Brain pericyte (primary cell): ENCODE data around the gene BLCAP.
"Not testable (repeated sequence)": the region's sequence is repeated elsewhere in the genome, so short reads cannot be mapped to it uniquely, and the experiment has no call there.

Experiments
- DNase-seq: peaks from one replicate; pipeline ENCODE4 v3.0.0-alpha.2; 2012; ENCODE audit warnings: low read depth, low spot score

Gene BLCAP

GRCh38 chr20:37484331-37484730, 43.3 kb downstream of the BLCAP start:
- DNase-seq = no peak

- no peak for DNase-seq
Measured at GRCh38 chr20:37481610-37482009, 46.1 kb downstream of the BLCAP start.

- DNase-seq = no peak
Measured at GRCh38 chr20:37480919-37481318, 46.8 kb downstream of the BLCAP start.

DNA sequence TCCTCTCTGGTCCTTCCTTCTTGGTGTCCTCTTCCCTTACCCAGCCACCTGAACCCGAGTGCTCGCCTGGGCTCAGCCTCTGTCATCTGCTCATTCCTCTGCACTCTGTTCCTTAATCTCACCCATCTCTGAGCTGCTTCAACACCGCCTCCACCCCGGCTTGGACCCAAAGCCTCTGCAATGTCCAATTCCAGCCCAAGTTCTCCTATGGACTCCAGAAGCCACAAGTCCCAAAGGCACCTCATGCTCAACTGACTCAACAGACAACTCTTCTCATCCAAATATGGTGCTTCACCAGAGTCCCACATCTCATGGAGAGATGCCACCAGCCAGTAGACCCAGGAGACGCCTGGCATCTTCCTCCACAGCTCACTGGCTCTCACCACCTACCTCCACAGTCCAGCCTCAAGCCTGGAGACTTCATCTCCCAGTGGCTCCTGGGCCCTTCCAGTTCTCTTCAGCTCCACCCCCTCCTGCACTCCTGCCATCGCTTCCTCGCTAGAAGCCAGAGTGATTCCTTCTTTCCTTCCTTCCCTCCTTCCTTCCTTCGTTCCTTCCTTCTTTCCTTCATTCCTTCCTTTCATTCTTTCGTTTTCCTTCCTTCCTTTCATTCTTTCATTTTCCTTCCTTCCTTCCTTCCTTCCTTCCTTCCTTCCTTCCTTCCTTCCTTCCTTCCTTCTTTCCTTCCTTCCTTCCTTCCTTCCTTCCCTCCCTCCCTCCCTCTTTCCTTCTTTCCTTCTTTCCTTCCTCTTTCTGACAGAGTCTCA, 47.6 kb downstream of the BLCAP start:
- DNase-seq = no peak

DNA sequence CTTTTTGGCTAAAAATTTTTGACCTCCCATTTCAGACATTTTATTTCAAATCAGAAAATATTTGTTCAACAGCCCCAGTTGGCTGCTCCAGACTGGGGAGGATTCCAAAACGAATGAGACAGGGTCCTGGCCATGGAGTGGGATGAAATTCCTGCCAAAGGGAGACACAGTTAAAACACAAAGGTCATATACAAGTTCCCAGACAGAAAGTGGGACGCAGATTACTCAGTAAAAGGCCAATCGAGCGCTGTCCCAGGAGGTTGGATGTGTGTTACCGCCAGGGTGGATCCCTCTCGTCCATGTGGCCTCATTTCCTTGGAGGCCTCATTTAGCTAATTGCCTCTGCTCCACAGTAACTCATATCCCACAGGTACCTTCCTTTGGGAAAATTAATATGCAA, 48.4 kb downstream of the BLCAP start:
- no peak for DNase-seq

DNA sequence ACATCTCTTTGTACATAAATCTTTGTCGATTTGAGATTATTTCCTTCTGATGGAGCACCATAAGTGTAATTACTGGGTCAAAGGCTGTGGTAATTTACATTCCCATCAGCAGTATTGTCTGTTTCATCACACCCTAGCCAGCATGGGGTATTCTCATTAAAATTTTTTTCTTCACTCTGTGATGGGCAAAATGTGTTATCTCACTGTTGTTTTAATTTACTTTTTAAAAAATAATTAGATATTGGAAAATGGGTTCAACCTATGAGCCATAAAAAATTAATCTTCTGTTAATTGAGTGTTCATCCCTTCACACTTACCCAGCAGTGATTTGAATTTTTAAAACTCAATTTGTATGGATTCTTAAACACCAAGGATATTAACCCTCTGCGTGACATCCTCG, 50.6 kb downstream of the BLCAP start:
- DNase-seq = no peak

GRCh38 chr20:37475252-37475651, 52.4 kb downstream of the BLCAP start:
- DNase-seq = no peak

- DNase-seq = no peak
Measured at GRCh38 chr20:37474386-37474785, 53.3 kb downstream of the BLCAP start.

GRCh38 chr20:37473249-37474000, 54.3 kb downstream of the BLCAP start:
- no peak for DNase-seq

DNA sequence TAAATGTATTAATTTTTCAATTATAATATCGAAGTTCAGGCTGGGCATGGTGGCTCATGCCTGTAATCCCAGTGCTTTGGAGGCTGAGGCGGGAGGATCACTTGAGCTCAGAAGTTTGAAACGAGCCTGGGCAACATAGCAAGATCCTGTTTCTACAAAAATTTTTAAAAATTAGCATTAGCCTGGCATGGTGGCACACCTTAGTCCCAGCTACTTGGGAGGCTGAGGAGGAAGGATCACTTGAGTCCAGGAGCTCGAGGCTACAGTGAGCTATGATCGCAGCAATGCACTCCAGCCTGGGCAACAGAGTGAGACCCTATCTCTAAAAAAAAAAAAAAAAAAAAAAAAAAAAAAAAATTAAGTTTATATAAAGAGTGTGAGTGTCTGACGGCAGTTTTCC, 55.2 kb downstream of the BLCAP start:
- not testable (repeated sequence) for DNase-seq

GRCh38 chr20:37471741-37472235, 55.9 kb downstream of the BLCAP start:
- DNase-seq = no peak

DNA sequence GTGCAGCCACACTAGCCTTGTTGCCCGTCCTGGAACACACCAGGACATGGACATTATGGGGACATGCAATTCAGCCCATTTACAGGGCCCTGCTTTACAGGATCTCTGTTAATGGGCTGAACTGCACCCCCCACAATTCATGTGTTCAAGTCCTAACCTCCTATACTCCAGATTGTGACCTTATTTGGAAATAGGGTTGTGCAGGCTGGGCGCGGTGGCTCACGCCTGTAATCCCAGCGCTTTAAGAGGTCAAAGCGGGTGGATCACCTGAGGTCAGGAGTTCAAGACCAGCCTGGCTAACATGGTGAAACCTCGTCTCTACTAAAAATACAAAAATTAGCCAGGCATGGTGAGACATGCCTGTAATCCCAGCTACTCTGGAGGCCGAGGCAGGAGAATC, 57.5 kb downstream of the BLCAP start:
- not testable (repeated sequence) for DNase-seq

DNA sequence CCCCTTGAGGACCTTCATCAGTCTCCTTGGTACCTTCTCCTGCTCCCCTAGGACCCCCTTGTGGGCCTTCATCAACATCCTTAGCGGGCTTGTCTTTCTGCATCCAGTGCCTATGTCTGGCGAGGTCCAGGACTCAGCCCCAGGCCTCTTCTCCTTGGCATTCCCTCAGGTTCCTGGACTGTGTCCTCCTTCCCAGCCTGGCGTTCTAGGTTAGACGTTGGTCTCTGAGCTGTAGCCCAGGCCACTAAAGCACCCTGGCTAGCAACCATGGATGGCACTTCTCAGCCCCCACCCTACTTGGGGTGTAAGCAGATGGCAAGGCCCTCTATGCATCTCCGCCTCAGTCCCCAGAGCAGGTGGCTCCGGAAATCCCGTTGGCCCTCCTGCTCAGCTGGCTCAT, 58.1 kb downstream of the BLCAP start:
- DNase-seq = no peak

- no peak for DNase-seq
Measured at GRCh38 chr20:37468886-37469285, 58.8 kb downstream of the BLCAP start.
